ENCODE results near the gene EFNA5. TPM values are rescaled to one million over a fixed set of nuclear protein-coding genes. Genes with fewer than 3 reads are reported as not detected.

Gene EFNA5
- total and polyA plus RNA-seq, 2 experiments from 2014 or later: 7.5 to 10.1 TPM

DNA sequence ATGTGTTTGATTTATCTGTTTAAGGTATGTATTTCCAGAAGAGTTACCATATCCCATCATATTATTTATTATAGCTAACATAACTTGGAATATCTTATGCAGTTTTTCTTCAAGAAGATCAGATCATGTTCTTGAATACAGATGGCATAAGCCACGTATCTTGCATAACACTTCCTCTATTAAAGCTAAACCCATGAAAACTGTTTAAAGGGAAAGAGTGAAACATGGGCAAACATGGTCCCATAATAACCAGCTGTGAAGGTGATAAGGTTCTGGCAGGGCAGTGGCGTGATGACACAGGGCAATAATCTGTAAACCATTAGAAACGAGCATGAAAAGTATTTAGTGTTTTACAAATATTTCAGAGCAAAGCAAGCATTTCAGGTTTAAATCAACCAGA is 34.2 kb downstream of the EFNA5 start:
- peaks cover 59% of the 10 kb centered on the region for H3K4me1 Mint-ChIP-seq
- no peak for DNase-seq (ENCODE audit: low spot score)
- H3K27me3 Mint-ChIP-seq (ENCODE audit: insufficient read depth, low read depth, poor library complexity): peaks cover 5% of the 10 kb centered on the region
- H3K4me3 Mint-ChIP-seq: no peak overlapping the region
- Histone ChIP-seq H3K79me2 (replicated peaks; ENCODE audit: insufficient read depth) (no peaks in the 10 kb centered on the region; the same call in 1 of the 2 replicates), H3K4me1 (ENCODE audit: insufficient read depth) (peaks cover 36% of the 10 kb centered on the region), H2AFZ (no peak overlapping the region), H3K4me2 (no peak overlapping the region), H3K36me3 (ENCODE audit: insufficient read depth) (no peaks in the 10 kb centered on the region), H3K27ac (ENCODE audit: low read depth) (no peak overlapping the region), H3F3A (replicated peaks; ENCODE audit: low read depth) (no peaks in the 10 kb centered on the region), H3K4me3 (no peak overlapping the region), H4K20me1 (replicated peaks; ENCODE audit: insufficient read depth) (no peaks in the 10 kb centered on the region), H3K9me2 (ENCODE audit: insufficient read depth) (no peaks in the 10 kb centered on the region), H3K27me3 (ENCODE audit: insufficient read depth) (no peaks in the 10 kb centered on the region)
- no peak for TF ChIP-seq CREB1 (CRISPR knock-in tag; IDR thresholded peaks at IDR 0.05; ENCODE audit: low read depth)
- TF ChIP-seq ZNF462 (CRISPR knock-in tag; IDR thresholded peaks at IDR 0.05): no peak
- TF ChIP-seq REST (IDR thresholded peaks at IDR 0.05; ENCODE audit: unreplicated experiment): no peak
- TF ChIP-seq, protein P1, sequence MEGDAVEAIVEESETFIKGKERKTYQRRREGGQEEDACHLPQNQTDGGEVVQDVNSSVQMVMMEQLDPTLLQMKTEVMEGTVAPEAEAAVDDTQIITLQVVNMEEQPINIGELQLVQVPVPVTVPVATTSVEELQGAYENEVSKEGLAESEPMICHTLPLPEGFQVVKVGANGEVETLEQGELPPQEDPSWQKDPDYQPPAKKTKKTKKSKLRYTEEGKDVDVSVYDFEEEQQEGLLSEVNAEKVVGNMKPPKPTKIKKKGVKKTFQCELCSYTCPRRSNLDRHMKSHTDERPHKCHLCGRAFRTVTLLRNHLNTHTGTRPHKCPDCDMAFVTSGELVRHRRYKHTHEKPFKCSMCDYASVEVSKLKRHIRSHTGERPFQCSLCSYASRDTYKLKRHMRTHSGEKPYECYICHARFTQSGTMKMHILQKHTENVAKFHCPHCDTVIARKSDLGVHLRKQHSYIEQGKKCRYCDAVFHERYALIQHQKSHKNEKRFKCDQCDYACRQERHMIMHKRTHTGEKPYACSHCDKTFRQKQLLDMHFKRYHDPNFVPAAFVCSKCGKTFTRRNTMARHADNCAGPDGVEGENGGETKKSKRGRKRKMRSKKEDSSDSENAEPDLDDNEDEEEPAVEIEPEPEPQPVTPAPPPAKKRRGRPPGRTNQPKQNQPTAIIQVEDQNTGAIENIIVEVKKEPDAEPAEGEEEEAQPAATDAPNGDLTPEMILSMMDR (conservative IDR thresholded peaks at IDR 0.05; ENCODE audit: low read depth in 2 of 2): no peak
- no peak for TF ChIP-seq ZNF114 (CRISPR knock-in tag; IDR thresholded peaks at IDR 0.05)
- no peak for TF ChIP-seq POLR2AphosphoS5 (IDR thresholded peaks at IDR 0.05; ENCODE audit: low read depth)
- no peak for TF ChIP-seq NANOG (IDR thresholded peaks at IDR 0.05; ENCODE audit: borderline replicate concordance)
- H3K36me3 Mint-ChIP-seq (ENCODE audit: low read depth): no peaks in the 10 kb centered on the region; the same call in 2 of the 3 replicates
- peak overlapping the region; percentile 24; the same call in 1 of the 2 replicates for H3K27ac Mint-ChIP-seq
- no peaks in the 10 kb centered on the region for H3K9me3 Mint-ChIP-seq
- no peak for ATAC-seq
